Measurements from ENCODE around the gene OXSR1. TPM values are rescaled to one million over a fixed set of nuclear protein-coding genes. Genes with fewer than 3 reads are reported as not detected.

OXSR1 gene
- polyA plus RNA-seq, 2 of the 4 experiments (the other 2 are of a cell fraction) = 30.2 to 44.0 TPM

- no peaks in the 10 kb centered on the region for H3K4me1 ChIP-seq
- DNase-seq (ENCODE audit: low read depth in 1 of 2, low spot score in 1 of 2) = peak in 1 of 2 experiments; percentile 51
- no peak overlapping the region for H3K4me2 ChIP-seq
- H3K27ac ChIP-seq = no peak overlapping the region
- ChIA-PET POLR2A (interaction anchor here (3.3 kb wide), 1 partner anchor 15 kb away, joined by 11 read pairs; the partner anchor contains the start of gene ACAA1), CTCF (interaction anchor here (0.6 to 1.7 kb wide), 3 partner anchors 9 to 181 kb away, joined by 3 to 4 read pairs (median 3); no protein-coding TSS in a partner anchor)
- peaks cover 3% of the 10 kb centered on the region; the same call in 1 of the 3 replicates for H3K9me3 ChIP-seq
- TF ChIP-seq ELK1 (IDR thresholded peaks at IDR 0.05; ENCODE audit: low read depth, low read length) = no peak
- no peak for TF ChIP-seq RAD21 (conservative IDR thresholded peaks at IDR 0.05 in 1 of 2, IDR thresholded peaks at IDR 0.05 in 1 of 2)
- TF ChIP-seq BHLHE40 (IDR thresholded peaks at IDR 0.05; ENCODE audit: low read depth, low read length) = no peak
- no peak for TF ChIP-seq NPAS2 (CRISPR knock-in tag; IDR thresholded peaks at IDR 0.05; ENCODE audit: borderline replicate concordance)
- TF ChIP-seq POLR2AphosphoS2 (conservative IDR thresholded peaks at IDR 0.05; ENCODE audit: low read length) = no peak
- TF ChIP-seq MAFK (IDR thresholded peaks at IDR 0.05; ENCODE audit: partially characterized antibody) = no peak
- no peak for TF ChIP-seq USF2 (IDR thresholded peaks at IDR 0.05)
- TF ChIP-seq NR3C1 (IDR thresholded peaks at IDR 0.05) = no peak
- no peak for TF ChIP-seq TFCP2L1 (CRISPR knock-in tag; IDR thresholded peaks at IDR 0.05)
- WGBS (ENCODE audit: missing lambda C conversion rate) = 77% methylated on average over 3 of the region's 3 CpGs
- peak; percentile 41 to 46; a peak in 3 of 6 replicates for ATAC-seq
- no peak for FAIRE-seq
- no peak overlapping the region for H3K4me3 ChIP-seq
Observed at GRCh38 chr3:38151667-38152265, 13.6 kb upstream of the OXSR1 start.

GRCh38 chr3:38152609-38153008 is 12.7 kb upstream of the OXSR1 start:
- Histone ChIP-seq H3K4me3 (no peak overlapping the region), H3K9me3 (no peaks in the 10 kb centered on the region), H3K27ac (no peak overlapping the region), H3K4me2 (no peak overlapping the region), H3K4me1 (0 out of 3 replicates have a peak, but pooled peaks cover 3% of the 10 kb centered on the region)
- TF ChIP-seq FOSL2 (IDR thresholded peaks at IDR 0.05) = no peak
- no peak for TF ChIP-seq FOSL2 (CRISPR knock-in tag; IDR thresholded peaks at IDR 0.05)
- no peak for TF ChIP-seq ESRRA (IDR thresholded peaks at IDR 0.05; ENCODE audit: borderline replicate concordance, low read length)
- no peak for TF ChIP-seq POLR2A (IDR thresholded peaks at IDR 0.05; ENCODE audit: low read length)
- no peak for TF ChIP-seq ZSCAN20 (CRISPR knock-in tag; IDR thresholded peaks at IDR 0.05)
- no peak for TF ChIP-seq HES2 (IDR thresholded peaks at IDR 0.05)
- no peak for TF ChIP-seq CBX2 (IDR thresholded peaks at IDR 0.05; ENCODE audit: borderline replicate concordance, low read depth)
- TF ChIP-seq KDM5A (IDR thresholded peaks at IDR 0.05) = no peak
- no peak for TF ChIP-seq FOXS1 (CRISPR knock-in tag; IDR thresholded peaks at IDR 0.05)
- TF ChIP-seq USF2 (IDR thresholded peaks at IDR 0.05) = no peak
- TF ChIP-seq MAZ (IDR thresholded peaks at IDR 0.05; ENCODE audit: borderline replicate concordance, low read depth, low read length) = no peak
- no peak for TF ChIP-seq CHD2 (IDR thresholded peaks at IDR 0.05; ENCODE audit: low read length, partially characterized antibody)
- no peak for TF ChIP-seq TP53 (CRISPR knock-in tag; IDR thresholded peaks at IDR 0.05)
- no peak for TF ChIP-seq ATOH8 (CRISPR knock-in tag; IDR thresholded peaks at IDR 0.05; ENCODE audit: low read depth)
- TF ChIP-seq HMGXB4 (CRISPR knock-in tag; IDR thresholded peaks at IDR 0.05; ENCODE audit: borderline replicate concordance) = no peak
- TF ChIP-seq FOSB (CRISPR knock-in tag; IDR thresholded peaks at IDR 0.05) = no peak
- no peak for TF ChIP-seq PBX3 (IDR thresholded peaks at IDR 0.05)
- 98% methylated on average over 2 of the region's 2 CpGs for WGBS (ENCODE audit: missing lambda C conversion rate)
- POLR2A ChIA-PET = interaction anchor here (3.3 kb wide), 1 partner anchor 16 kb away, joined by 11 read pairs; the partner anchor contains the start of gene ACAA1
- FAIRE-seq (no peak), ATAC-seq (peak in 1 of 2 experiments; percentile 26; a peak in 1 of 6 replicates), DNase-seq (ENCODE audit: low read depth in 1 of 2, low spot score in 1 of 2) (no peak)
- CTCF ChIA-PET = interaction anchor here (0.7 to 1.7 kb wide), 4 partner anchors 12 to 193 kb away, joined by 3 to 4 read pairs (median 3); partner anchors contain the start of gene ACAA1
